NCI-H1694 (cell line): ENCODE data around the gene TRAF4.
"Not testable (repeated sequence)": the region's sequence is repeated elsewhere in the genome, so short reads cannot be mapped to it uniquely, and the experiment has no call there.

ENCODE experiments used
- DNase-seq: peaks from one replicate; lab custom pipeline; 2025; lab: John Stamatoyannopoulos, UW

TRAF4 gene

DNA sequence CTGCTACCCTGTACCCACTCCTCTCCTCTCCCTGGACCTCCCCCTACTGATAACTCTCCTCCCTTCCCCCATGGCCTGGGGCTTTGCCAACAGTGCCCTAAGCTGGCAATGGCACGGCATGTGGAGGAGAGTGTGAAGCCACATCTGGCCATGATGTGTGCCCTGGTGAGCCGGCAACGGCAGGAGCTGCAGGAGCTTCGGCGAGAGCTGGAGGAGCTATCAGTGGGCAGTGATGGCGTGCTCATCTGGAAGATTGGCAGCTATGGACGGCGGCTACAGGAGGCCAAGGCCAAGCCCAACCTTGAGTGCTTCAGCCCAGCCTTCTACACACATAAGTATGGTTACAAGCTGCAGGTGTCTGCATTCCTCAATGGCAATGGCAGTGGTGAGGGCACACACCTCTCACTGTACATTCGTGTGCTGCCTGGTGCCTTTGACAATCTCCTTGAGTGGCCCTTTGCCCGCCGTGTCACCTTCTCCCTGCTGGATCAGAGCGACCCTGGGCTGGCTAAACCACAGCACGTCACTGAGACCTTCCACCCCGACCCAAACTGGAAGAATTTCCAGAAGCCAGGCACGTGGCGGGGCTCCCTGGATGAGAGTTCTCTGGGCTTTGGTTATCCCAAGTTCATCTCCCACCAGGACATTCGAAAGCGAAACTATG lies 5.2 kb downstream of the TRAF4 start:
- DNase-seq = no peak

DNA sequence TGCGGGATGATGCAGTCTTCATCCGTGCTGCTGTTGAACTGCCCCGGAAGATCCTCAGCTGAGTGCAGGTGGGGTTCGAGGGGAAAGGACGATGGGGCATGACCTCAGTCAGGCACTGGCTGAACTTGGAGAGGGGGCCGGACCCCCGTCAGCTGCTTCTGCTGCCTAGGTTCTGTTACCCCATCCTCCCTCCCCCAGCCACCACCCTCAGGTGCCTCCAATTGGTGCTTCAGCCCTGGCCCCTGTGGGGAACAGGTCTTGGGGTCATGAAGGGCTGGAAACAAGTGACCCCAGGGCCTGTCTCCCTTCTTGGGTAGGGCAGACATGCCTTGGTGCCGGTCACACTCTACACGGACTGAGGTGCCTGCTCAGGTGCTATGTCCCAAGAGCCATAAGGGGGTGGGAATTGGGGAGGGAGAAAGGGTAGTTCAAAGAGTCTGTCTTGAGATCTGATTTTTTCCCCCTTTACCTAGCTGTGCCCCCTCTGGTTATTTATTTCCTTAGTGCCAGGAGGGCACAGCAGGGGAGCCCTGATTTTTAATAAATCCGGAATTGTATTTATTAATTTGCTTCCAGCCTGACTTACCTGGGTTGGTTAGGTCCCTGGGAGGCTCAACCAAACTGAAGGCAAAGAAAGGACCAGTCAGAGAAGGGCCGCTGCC lies 5.8 kb downstream of the TRAF4 start:
- DNase-seq = no peak

DNA sequence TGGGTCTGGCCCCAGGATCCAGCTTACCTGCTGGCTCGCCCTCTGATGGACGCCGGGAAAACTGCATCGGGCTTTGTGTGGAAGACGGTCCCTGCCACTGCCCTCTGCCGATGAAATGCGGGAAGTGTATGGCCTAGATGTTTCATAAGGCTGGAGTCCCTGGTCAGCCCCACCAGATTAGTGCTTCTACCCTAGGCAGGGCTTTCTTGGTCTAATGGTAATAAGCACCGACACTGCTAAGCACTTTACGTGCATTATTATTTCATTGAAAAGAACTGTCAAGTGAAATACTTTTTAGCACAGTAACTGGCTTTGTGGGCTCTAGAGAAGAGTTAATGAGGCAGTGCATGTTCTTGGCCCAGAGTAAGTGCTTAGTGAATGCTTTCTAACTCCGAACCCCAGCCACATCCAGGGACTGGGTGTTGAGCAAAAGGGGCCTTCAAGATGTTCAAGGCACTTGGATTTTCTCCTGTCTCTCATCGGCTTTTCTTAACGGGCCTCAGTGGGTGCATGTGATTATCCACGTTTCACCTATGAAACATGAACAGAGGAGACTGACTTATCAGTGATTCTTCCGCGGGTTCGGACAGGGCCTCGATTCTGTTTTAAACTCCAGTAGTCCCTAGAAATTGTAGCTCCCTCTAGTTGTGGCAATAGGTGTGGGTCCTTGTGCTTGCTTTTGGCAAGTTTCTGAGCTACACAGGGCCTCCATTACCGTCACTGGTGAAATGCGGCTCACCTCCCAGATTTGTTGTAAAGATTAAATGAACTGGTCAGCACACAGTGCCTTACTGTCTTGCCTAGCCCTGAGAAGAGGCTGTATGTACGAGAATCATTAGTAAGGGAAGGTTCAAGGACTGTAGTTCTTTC lies 6.6 kb downstream of the TRAF4 start:
- peak; percentile 93 for DNase-seq

DNA sequence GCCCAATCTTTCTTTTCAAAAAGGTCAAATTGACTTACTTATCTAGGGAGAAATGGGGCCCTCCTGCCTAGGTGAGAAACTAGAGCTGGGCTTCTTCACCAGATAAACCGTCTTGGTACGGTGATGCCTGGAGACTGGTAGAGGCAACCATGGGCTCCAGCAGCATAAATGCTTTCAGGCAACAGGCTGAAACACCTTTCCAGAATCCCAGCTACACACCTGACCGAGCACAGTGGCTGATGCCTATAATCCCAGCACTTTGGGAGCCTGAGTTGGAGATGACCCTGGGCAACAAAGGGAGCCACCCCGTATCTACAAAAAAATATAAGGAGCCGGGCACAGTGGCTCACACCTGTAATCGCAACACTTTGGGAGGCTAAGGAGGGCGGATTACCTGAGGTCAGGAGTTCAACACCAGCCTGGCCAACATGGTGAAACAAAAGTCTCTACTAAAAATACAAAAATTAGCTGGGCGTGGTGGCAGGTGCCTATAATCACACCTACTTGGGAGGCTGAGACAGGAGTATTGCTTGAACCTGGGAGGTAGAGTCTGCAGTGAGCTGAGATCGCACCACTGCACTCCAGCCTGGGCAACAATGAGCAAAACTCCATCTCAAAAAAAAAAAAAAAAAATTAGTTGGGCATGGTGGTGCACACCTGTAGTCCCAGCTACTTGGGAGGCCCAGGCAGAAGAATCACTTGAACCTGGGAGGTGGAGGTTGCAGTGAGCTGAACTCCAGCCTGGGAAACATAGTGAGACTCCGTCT lies 8.0 kb downstream of the TRAF4 start:
- no peak for DNase-seq

DNA sequence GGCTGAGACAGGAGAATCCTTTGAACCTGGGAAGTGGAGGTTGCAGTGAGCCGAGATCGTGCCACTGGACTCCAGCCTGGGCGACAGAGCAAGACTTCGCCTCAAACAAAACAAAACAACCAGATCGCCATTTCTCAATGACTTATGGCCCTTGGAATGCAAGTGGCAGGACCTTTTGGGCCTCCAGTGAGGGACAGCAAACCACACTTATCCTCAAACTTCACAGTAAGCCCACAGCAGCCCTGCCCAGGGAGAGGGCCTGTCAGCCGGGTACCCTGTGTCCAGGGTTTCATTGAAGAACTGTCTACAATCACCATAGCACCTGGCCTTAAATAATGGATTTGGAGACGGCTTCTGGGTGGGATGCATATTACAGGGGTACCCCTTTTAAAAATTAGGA lies 11.7 kb downstream of the TRAF4 start:
- no peak for DNase-seq

DNA sequence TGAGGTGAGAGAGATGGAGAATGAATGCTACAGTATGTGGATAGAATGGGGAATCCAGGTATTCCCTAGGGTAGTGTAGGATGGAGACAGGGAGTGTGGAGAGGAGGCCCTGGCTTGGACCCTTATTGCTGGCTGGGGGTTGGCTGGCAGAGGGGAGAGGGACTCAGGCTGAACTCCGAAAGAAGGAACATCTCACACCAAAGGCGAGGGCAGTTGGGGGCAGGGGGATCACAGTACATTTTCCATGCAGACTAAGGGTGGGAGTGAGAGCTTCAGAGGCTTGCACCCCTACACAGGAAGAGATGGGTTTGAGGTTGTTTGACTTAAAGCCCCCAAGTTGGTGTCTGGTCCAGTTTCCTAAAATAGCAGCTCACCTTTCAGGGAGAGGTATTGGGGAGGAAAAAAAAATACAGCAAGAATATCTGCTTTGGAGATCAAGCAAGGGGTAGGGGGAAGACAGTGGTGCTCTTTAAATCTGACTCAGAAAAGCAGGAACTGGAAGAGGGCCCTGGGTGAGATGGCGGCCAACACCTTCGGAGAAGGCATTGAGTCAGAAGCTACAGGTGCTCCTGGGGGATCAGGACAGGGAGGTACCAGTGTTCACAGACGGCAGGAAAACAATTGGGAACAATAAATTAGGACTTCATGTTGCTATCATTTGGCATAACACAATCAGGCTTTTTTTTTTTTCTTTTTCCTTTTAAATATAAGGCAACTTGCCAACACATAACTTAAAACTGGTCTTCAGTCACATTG lies 12.4 kb downstream of the TRAF4 start:
- DNase-seq = no peak

DNA sequence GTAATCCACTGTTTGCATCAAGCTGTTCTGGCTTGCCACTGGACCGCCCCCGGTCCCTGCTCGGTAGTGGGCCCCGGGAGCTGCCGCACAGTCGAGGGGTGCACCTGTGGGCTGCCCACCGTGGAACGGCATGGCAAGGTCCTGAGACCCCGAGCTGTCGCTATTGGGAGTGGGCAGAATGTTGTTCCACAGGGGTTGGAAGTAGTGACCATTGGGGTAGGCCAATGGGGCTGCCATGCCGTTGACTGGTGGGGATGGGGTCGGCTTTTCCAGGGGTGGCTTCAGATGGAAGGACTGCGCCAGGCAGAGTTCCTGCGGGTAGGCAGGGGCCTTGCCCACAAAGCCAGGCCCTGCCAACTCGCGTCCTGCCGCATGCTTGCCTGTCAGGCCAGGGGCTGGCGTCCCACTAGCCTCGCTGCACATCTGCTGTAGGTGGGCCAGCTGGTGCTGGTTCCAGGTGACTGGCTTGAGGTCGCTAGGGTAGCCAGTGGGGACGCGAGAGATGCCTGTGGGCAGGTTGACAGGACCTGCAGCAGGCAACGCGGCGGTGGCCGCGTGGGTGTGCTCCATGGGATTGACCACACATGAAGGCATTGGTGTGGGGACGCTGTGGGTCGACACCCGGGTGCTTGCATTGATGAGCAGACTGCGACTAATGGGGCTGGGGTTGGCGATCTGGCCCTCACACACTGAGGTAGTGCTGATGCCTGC lies 14.8 kb downstream of the TRAF4 start:
- DNase-seq = no peak

DNA sequence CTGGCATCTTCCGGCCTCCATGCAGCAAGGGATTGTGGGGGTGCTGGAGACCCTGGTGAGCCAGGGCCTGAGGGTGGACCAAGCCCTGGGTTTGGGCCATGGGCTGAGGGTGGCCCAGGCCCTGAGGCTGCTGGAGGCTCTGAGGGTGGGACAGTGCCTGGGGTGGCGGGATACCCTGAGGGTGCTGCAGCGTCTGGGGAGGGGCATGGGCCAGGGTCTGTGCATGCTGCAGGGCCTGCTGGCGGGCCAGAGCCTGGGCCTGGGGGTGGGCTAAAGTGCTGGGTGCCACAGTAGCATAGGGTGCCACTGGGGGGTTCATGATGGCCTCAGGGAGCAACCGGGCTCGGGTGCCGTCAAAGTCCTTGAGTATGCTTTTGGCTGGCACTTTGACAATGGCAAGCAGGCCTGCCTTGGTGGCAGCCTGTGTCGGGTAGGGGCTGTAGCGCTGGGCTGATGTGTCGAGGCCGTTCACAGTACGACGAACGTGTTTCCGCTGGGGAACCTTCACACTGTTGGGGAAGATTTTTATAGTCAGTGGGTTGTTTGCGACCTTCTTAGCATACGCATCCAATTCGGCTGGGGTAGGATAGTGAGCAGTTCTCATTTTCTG lies 15.6 kb downstream of the TRAF4 start:
- DNase-seq = no peak

DNA sequence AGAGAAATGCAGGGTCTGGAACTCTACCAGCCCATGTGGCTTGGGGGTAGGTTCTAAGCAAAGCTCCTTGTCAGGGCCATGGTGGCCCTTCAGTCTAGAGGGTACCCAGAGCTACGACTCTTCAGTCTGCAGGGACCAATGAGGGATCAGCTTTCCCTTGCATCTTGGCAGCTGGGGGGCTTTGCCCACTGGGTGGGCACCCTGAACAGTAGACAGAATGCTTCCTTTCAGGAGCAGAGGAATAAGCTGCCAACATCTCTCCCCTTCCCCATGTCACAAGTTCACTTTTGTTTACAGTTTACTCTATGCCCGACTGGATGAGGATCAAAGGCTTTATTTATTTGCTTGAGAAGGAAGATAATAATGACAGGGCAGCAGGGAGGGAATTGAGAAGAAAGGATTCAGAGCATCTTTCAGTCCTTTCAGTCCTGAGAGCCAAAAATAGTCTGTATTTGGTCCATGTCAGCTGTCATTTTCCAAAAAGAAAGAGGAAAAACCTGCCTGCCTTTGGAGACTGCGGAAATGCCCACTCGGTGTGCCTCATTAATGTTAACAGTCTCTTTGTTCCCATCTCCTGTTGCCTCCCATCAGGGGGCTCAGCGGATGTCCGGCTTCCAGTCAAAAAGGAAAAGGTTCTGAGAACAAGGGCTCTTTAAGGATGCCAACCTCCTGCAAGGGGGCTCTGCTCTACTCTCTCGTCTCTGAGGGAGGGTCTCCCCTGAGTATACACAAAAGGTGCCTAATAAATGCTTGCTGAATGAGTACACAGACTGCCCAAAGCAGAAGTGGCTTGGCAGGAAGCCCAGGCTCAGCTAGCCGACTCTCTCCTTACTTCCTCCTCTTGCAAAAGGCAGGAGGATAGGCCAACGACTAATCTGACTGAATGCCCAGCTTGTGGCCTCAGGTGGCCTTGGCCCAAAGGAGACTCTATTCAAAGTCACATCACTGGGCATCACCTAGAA lies 17.1 kb downstream of the TRAF4 start:
- DNase-seq = no peak

DNA sequence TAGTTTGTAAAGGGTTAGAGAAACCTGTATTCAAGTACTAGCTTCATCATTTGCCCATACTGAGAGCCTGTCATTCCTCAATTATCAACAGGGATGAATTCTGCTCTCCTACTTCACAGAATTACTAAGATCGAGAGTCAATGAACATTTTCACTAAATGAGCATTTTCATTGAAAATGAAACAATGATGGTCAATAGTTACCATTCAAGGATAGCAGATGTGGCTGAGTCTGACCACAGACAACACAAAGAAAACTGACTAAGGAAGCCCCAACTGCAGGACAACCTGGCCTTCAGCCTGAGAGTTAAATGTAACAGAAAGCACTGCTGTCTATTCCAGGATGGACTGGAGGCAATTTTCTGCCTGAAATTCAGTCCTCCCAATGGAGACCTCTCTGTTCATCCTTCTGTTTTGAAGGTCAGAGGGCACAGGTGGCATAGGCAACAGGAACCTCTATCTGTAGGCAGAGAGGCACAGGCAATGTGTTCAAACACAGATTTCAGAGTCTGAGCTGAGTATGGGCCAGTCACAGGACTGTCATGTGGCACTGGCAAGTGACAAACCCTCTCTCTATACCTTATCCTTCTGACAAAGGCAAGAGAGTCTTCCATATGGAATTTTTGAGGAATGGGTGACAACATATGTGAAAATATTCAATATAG lies 19.5 kb downstream of the TRAF4 start:
- no peak for DNase-seq

DNA sequence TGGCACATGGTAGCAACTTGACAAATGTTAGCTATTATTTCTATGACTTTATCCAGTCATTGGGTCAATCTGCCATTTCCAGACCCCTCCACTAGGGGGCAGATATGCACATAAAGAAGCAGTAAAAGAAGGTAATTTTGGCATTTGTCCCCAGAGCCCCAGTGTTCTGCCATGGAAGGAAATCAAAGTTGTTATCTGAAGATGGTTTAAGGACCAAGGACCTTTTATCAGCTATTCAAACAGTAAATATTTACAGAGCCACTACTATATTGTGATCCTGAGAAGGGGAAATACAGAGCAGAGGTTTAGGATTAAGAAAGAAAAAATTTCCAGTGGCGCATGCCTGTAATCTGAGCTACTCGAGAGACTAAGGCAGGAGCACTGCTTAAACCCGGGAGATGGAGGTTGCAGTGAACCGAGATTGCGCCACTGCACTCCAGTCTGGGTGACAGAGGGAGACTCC lies 20.0 kb downstream of the TRAF4 start:
- DNase-seq = peak; percentile 94

DNA sequence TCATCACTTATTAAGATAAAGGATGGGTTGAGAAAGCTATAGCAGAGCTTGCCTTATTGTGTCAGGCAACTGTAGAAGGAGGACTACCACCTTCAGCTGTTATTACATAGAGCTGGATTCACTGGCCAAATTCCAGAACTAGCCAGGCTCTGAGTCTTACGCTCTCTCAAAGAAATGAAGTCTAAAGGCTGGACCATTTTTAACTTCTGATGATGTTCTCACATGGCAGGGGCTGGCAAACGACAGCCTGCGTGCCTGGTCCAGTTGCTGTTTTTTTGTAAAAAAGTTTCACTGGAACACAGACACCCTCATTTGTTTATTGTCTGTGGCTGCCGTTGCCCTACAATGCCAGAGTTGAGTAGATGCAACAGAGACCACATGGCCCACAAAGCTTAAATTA lies 21.2 kb downstream of the TRAF4 start:
- no peak for DNase-seq

DNA sequence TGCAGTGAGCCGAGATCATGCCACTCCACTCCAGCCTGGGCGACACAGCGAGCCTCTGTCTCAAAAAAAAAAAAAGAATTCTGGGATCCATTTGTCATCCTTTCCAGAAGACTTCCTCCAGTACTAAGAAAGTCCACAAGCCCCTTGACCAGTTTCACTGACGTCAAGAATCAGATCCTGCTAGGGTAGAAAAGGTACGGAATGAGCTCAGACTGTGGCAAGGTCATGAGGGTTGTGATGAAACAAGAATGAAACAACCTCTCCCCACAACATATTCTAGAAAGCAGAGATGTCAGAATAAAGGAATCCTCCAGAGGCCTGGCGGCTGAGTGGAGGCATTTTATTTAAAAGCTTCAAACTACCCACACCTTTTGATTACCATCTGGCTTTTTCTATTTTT lies 29.9 kb downstream of the TRAF4 start:
- no peak for DNase-seq

DNA sequence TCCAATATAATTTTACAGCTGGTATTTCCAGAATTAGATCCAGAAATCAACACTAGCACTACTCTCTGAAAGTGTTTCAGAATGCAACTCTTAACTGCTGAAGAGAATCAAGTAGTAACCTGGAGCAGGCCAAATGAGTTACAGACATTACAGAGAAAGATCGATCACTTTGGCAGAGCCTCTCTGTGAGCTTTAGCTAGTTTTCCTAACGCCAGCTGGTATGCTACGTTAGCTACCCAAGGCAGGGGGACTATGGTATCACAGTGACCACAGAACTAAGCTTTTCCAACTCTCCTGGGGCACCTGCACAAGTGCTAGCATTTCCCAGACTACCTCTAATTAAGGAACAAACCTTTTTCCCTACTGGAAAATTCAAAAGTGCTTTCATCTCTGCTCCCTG lies 30.4 kb downstream of the TRAF4 start:
- no peak for DNase-seq

DNA sequence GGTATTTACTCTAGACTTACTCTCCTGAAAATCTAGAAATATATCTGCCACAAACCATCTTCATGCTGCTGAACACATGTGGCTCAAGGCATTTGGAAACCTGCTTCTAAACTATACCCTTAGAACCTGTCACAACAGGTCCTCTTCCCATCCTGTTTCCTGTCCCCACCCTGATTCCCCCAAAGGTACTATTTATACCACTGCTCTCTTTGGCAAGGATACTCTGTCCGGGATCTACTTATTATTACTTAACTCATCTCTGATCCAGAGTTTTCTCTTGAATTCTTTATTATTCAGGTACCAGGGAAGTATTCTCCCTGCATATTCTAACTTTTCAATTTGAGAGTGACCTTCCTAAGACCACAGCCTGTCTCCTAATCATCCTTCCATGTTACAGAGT lies 33.4 kb downstream of the TRAF4 start:
- DNase-seq = no peak

DNA sequence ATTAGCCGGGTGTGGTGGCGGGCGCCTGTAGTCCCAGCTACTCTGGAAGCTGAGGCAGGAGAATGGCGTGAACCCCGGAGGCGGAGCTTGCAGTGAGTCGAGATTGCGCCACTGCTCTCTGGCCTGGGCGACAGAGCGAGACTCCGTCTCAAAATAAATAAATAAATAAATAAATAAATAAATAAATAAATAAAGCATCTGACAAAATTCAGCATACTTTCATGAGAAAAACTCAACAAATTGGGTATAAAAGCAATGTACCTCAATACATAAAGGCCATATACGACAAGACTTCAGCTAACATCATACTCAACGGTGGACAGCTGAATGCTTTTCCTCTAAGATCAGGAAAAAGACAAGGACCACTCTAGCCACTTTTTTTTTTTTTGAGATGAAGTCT lies 35.8 kb downstream of the TRAF4 start:
- DNase-seq = not testable (repeated sequence)

DNA sequence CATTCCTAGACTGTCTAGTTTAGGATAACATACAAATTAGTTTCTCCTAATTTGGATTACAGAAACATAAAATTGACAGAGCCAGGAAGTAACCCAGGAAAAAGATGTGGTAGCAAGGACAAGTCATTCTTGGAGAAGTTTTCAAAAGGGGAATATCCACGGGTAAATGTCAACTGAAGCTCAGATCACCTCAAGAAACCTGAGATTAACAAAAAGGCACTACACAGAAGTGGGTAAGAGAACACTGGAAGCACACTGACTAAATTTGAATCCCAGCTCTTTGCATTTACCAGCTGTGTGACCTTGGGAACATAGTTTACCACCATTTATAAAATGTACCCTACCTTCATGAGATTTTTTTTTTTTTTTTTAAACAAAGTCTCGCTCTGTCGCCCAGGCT lies 39.4 kb downstream of the TRAF4 start:
- DNase-seq = no peak

DNA sequence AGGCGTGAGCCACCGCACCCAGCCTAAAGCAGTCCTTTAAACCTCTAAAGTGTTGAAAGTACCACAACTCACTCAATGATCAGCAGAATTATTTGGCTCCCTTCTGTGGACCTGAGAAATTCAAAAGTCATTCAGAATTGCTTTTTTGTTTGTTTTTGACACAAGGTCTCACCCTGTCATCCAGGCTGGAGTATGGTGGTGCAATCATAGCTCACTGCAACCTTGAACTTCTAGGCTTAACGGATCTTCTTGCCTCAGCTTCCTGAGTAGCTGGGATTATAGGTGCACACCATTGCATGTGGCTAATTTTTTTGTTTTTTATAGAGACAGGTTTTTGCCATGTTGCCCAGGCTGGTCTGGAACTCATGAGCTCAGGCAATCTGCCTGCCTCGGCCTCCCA lies 44.3 kb downstream of the TRAF4 start:
- DNase-seq = no peak
